Suppressor macrophage treated with lipopolysaccharide for 1 hour (primary cell): Measurements from ENCODE around the gene BCO1.

Experiments
- DNase-seq, 3 donors: peaks; one replicate each; pipeline ENCODE4 v3.0.0-alpha.2; 2020 to 2022

BCO1 gene, protein sequence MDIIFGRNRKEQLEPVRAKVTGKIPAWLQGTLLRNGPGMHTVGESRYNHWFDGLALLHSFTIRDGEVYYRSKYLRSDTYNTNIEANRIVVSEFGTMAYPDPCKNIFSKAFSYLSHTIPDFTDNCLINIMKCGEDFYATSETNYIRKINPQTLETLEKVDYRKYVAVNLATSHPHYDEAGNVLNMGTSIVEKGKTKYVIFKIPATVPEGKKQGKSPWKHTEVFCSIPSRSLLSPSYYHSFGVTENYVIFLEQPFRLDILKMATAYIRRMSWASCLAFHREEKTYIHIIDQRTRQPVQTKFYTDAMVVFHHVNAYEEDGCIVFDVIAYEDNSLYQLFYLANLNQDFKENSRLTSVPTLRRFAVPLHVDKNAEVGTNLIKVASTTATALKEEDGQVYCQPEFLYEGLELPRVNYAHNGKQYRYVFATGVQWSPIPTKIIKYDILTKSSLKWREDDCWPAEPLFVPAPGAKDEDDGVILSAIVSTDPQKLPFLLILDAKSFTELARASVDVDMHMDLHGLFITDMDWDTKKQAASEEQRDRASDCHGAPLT

DNA sequence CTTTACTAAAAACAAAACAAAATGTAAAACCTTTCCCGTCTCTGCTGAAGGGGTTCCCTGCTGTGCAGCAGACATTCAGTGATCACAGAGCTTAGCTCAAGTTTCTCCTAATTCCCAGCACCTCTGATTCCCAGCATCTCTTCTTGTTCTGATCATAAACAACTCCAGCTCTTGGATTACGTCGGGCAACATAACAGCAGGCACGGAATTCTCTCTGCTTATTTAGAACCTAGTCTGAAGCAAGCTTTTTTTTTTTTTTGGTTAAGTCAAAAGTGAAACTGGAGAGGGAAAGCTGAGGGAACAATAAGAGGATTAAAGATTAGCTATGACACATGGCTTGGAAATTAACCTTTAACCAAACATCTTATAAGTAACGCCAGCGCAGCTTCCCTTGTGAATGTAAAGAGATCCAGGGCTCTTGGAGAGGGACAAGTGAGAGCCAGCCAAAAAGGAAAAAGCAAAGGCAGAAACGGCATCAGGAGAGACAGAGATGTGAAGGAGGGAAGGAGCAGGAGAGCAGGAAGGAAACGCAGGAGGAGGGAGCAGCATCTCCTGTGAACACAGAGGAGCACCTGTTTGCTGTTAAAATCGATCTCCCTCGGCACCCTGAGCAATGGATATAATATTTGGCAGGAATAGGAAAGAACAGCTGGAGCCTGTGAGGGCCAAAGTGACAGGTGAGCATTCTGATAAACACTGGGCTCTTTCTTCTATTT, at the start of gene BCO1:
BCO1 (plus strand) TSS at position 394 of the 716 bp plus-strand sequence; CDS start at position 614, 220 bp downstream.
- no peak for DNase-seq

DNA sequence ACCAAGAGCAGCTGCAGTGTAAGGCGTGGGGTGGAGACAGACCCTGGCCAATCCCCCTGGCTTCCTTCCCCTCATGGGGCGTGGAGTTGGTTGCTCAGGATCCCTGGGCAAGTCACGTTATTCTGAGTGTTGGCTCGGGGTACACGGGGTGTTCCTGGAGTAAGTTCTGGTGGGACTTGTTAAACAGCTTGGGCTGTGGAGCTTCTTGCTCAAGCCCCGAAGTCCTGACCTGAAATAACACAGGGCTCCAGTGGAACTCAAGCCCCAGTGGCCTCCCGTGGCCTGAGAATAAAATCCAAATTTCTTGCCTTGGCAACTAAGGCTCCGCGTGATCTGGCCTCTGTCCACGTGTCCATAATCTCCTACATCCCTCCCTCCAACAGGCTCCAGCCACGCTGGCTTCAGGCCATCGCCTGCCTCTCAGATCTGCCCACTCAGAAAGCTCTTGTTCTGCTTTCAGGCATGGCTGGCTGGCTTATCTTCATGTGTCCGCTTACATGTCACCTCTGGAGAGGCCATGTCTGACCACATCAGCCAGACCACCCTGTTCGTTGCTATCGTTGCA, 49.3 kb upstream of the BCO1 start:
- no peak for DNase-seq

DNA sequence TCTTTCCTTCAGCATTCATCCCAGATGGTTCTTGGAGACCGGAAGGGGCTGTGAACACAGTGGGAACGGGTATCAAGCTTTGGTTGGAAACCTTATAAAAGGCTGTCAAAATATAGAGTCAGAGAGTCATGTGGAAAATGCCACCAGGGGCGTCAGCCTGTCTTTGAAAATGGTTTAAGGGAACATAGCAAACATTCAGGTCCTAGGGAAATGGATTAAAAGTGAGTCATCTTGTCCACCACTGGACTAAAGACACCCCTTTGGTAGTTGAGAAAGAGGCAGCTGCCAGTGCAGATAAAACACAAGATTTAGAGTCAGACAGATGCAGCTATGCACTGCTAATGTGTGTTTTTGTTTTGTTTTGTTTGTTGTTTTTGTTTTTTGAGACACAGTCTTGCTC, 47.8 kb upstream of the BCO1 start:
- DNase-seq: no peak

DNA sequence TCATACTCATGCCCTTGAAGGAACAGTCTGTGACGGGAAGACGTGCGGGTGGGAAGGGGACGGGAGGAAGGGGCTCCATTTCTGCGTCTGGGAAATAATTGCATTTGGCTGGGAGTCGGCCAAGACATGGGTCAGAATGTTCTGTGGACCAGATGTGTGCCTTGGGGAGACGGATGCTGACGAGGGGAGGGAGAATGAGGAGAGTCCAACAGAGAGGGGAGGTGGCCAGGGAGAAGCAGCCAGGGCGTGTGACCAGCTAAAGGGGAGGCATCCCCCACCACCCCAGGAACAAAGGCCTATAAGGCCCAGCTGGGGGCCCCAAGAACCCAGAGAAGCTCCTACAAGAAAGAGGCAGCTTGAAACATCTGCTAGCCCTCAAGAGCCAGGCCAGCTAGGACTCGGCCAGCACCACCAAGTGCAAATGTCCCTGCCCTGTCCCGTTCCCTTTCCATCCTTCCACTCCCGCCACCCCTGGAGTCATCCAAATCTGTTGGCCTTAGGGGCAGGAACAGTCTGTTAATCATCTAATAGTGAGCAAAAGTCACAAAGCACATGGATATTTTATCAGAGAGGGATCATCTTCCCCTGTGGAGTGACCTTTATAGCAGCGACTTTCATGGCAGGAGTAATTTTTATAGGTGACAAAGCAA, 42.5 kb upstream of the BCO1 start:
- DNase-seq: no peak

DNA sequence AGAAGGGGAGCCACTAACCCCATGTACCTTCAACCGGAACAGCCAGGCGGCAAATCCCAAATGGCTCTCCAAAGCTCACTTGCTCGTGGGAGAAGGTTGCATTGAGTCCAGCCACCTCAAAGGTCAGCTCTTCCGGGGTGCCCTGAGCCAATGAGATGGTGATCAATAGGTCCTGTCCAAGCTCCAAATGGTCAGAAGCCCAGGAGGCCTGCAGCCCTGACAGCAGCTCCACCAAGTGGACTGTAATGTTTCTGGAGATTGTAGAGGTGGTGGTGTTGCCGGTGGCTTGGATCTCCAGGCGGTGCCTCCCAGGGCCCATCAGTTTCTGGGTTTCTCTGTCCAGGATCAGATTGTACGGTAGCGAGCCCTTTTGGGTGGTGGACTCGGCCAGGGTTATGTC, 39.9 kb upstream of the BCO1 start:
- DNase-seq: peak in 2 of 3 donors; percentile 1 to 5

DNA sequence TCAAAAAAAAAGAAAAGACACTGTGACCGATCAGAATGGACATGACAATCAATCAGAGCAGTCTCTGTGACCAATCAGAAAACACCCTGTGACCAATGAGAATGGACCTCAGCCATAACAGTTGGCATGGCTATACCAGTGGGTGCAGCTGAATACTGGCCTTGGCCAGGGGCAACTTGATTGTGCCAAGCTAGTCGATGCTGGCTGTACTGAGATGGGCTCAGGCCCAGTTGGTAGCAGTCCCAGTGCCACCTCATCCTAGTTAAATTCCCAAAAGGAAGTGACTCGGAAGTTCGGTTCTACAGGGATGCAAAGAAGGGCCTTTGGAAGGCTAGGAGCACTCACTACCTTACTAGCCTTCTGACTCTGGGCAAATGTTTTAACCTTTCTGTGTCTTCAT, 37.2 kb upstream of the BCO1 start:
- no peak for DNase-seq

DNA sequence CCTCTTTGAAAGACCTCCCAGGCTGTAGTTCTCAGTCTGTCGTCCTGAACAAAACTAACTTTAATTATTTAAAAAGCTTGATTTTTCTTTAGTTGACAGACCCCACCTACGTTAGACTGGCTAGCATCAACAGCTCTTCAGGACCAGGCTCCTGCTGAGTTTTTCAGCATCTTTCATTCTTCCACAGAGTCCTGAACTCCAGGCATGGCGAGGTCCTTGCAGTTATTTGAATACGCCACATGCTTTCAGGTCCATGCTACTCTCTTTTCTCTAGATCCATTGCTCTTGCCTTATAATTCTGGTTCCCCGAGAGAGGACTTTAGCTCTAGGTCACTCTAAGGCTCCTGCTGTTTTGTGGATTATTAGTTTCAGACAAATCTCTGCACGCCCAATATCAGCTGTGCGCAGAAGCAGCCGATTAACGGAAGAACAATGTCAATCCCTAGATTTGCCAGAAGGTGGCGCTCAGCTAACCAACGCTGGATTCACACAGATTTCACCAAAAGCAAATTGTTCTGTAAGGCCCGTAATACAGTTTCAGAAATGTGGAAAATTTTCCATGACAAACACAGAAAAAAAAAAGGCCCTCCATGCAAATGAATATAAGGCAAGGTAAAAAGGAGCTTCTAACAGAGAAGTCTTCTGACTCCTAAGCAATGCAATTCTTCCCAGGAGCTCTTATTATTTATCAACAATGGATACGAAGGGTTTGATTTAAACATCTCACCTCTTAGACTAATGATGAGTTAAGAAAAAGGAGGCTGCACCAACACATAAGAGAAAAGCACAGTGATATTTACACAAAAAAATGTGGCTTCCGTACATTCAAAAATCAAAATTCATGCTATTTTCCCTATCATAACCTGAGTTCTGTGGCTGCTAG, 33.5 kb upstream of the BCO1 start:
- DNase-seq: peak; percentile 51 to 71 (median 63)

DNA sequence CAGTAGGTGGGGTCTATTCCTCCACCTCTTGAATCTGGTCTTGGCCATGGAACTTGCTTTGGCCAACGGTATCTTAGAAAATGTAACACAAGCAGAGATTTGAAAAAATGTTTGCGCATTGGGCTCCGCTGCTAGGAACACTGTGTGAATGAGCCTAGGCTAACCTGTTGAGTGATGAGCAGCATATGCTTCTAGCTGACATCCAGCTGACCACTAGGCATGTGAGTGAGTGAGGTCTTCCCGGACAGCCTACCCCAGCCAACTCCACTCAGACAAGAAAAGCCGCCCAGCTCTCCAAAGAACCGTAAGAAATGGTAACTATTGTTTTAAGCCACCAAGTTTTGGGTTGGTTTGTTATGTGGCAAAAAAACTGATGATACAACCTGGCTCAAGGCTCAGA, 31.4 kb upstream of the BCO1 start:
- no peak for DNase-seq

DNA sequence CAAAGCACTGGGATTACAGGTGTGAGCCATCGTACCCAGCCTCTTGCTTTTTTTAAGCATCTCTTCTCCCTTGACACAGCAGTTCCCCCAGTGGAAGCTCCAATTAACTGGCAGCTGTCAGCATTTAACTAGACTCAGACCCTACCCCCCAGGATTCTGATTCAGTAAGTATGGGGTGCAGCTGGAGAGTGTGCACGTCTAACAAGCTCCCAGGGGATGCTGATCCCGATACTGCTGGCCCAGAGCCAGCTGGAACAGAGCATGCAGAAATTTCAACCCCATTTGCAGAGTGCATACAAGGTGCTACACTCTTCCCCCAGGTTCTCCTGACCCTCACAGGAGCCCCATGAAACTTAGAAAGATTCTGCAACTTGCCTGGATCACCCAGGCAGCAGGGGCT, 27.7 kb upstream of the BCO1 start:
- DNase-seq: no peak

DNA sequence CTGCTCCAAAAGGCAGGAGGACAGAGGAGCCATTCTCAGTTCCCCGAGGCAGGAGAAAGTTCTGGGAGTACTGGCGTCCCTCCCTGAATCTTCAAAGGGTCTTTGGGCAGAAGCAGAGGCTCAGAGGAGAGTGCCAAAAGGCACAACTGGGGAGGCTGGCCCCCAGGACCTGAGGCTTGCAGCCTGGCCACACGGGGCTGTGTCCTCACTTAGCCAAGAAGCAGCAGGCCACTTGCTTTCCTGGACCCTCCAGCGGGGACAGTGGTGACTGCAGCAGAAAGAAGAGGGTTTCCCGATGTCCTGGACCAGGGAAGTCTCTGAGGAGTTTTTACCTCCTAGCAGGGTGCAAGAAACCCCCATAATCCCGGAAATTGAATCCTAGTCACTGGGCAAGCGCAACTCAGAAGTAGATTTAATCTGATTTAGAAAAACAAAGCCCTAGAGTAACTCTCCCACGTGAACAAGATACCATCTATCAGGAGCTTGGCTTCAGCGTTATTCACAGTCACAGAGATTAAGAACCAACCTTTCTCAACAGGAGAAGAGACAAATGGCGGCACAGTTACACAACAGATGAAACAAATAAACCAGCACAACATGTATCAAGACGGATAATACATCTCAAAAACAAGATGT, 25.5 kb upstream of the BCO1 start:
- DNase-seq: no peak

DNA sequence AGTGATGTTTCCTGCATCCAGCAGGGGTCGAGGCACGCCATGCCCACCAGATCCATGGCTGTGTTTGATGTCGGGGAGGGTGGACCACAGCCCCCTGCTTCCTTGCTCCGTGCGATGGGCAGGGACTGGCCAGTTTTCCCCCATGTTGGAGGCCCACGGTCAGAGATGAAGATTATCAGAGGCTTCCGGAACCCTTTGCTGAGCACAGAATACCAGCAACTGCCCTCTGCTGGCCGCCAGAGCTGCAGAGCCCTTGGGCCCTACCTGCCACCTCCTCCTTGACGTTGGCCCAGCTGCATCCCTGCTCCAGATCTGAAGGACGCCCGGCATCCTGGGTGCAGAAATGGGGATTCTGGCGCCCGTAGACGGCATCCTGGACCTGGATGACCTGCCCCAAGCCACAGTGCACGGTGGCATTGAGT, 23.7 kb upstream of the BCO1 start:
- no peak for DNase-seq

DNA sequence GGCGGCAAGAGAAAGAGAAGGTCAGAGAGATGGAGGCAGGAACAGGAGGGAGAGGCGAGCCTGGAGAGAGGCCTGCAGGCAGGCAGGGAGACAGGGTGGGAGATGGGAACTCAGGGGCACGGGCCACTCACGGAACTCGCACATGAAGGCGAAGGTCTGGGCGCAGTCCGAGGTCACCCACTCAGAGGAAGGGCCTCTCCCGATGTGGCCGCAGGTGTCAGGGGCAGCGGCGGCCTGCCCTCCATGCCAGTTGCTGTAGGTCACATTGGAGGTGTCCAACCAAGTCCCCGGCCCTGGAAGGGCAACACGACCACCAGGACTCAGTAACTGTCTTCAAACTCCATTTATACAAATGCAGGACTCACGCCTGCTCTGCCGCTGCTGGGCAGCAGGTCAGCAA, 22.4 kb upstream of the BCO1 start:
- DNase-seq: no peak

DNA sequence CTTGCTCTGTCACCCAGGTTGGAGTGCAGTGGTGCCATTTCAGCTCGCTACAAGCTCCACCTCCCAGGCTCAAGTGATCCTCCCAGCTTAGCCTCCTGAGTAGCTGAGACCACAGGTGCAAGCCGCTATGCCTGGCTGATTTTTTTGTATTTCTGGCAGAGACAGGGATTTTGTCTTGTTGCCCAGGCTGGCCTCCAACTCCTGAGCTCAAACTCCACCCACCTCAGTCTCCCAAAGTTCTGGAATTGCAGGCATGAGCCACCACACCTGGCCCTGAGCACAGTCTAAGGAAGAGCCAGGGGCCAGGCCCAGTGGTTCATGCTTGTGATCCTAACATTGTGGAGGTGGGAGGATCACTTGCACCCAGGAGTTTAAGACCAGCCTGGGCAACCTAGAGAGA, 21.8 kb upstream of the BCO1 start:
- no peak for DNase-seq

DNA sequence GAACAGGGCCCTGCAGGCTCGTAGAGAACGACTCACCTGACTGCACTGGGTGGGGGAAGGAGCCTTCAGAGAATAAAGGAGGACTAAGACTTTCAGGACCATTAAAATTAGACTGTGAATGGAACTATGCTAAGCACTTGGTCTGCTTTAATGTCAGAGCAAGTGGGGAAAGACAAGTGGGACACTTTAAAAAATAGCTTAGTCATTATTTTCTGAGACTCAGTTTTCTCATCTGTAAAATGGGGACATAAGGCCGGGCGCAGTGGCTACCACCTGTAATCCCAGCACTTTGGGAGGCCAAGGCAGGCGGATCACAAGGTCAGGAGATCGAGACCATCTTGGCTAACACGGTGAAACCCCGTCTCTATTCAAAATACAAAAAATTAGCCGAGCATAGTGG, 19.3 kb upstream of the BCO1 start:
- DNase-seq: no peak

DNA sequence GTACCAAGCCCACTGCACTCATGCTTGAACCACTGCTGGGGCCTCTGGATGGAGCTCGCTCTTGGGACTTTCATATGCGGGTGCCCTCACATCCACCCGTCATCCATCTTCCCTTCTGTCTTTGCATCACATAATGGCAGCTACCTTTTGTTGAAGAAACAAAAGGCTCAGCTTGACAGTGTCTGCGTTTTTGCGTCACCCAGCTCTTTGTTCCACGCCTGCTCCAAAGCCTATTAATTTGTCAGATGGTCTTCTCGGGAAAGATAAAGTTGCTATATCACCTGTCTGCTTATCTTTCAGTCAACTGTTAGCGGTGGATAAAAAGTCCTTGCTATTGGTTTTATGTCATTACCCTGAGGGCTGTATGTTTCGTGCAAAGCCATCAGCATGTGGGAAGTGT, 18.1 kb upstream of the BCO1 start:
- DNase-seq: no peak

DNA sequence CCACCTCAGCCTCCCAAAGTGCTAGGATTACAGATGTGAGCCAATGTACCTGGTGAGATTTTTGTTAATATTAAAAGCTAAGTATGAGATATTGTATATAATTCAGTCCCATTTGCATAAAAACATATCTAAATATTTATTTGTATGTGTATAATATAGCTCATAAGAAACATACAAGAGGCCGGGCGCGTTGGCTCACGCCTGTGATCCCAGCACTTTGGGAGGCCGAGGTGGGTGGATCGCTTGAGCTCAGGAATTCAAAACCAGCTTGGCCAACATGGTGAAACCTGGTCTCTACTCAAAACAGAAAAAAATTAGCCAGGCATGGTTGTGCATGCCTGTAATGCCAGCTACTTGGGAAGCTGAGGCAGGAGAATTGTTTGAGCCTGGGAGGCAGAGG, 16.8 kb upstream of the BCO1 start:
- DNase-seq: no peak

DNA sequence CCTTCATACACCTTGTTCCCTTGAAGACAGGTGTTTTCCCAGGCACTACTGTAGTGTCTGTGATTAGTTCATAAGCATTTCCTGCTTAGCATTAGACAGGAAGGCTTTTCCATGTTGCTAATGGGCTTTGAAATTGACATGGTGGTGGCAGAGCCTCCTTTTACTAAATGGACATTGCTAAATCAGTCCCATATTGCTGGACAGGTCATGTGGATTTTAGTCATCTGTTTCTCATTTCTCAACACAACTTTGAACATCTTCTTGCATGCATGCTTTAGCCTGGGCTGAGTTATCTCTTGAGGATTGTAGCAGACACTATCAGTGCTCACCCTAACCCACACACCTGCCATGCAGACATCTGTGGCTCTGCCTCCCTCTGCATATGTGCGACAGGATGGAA, 13.7 kb upstream of the BCO1 start:
- DNase-seq: peak; percentile 3 to 31 (median 14)

DNA sequence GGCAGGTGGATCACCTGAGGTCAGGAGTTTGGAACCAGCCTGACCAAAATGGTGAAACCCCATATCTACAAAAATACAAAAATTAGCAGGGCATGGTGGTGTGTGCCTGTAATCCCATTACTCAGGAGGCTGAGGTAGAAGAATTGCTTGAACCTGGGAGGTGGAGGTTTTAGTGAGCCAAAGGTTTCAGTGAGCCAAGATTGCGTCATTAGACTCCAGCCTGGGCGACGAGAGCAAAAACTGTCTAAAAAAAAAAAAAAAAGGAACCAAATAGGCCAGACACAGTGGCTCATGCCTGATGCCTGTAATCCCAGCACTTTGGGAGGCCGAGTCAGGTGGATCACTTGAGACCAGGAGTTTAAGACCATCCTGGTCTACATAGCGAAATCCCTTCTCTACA, 12.8 kb upstream of the BCO1 start:
- DNase-seq: peak in 2 of 3 donors; percentile 5 to 10

DNA sequence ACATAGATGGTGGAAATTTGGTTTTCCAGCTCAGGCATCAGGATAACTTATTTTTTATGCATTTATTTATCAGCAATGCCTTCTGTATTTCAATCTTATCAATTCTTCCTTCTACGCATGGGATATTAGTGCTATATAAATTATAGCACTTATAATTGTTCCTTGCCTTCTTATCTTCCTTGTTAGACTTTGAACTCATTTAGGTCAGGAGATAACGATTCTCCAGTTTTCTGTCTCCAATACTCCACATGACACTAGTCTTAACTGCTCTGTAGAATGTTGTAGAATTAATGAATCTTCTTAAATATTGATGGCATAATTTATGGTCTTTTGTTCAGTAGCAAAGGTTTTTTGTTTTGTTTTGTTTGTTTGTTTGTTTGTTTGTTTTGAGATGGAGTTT, 10.7 kb upstream of the BCO1 start:
- no peak for DNase-seq

DNA sequence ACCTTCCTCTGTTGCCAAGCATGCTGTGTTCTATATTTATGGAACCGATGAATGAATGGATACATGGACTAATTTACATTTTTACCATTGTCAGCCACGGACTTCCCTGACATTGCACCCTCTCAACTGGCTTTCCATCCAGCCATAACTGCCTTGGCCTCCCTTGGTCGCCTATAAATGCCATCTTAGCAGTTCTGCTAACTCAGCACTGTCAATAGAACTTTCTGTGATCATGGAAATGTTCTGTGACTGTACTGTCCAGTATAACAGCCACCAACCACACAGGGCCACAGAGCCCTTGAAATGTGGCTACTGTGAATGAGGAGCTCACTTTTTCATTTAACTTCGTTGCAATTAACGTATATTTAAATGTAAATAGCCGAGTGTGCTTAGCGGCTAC, 8.7 kb upstream of the BCO1 start:
- DNase-seq: no peak

DNA sequence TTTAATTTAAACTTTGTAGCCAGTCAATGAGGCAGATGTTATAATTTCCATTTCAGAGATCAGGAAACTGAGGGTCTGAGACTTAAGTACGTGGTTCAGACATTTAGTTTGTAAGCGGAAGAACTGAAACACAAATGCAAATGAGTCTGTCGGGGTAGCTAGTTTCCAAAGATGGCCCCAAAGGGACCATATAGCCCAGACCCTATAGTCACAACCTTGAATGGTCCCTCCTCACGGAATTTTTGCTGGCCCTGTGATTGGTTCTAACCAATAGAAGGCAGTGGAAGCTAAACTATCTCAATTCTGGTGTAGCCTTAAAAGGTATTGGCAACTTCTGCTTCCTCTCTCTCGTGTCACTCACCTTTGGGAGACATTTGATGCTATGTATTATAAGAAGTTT, 7.5 kb upstream of the BCO1 start:
- DNase-seq: no peak
